ENCODE results near the gene DESI2. TPM values are rescaled to one million over a fixed set of nuclear protein-coding genes. Genes with fewer than 3 reads are reported as not detected.

DESI2 gene
- total RNA-seq, 4 donors from 2014 or later = 16.7 to 109 (median 37.7) TPM

GRCh38 chr1:244710474-244711062, 57.6 kb downstream of the DESI2 start:
- no peaks in the 10 kb centered on the region for H3K4me1 ChIP-seq
- H3K27me3 ChIP-seq = no peaks in the 10 kb centered on the region
- H3K36me3 ChIP-seq = no peaks in the 10 kb centered on the region
- intact Hi-C loops (cut with DNase I; ENCODE audit: low total_unique reads) = no loop called here
- no peak overlapping the region for H3K27ac ChIP-seq
- TF ChIP-seq POLR2A (IDR thresholded peaks at IDR 0.05) (no peak), CTCF (IDR thresholded peaks at IDR 0.05) (no peak)
- no peak overlapping the region for H3K4me3 ChIP-seq
- DNase-seq = no peak
- no peaks in the 10 kb centered on the region for H3K9me3 ChIP-seq

DNA sequence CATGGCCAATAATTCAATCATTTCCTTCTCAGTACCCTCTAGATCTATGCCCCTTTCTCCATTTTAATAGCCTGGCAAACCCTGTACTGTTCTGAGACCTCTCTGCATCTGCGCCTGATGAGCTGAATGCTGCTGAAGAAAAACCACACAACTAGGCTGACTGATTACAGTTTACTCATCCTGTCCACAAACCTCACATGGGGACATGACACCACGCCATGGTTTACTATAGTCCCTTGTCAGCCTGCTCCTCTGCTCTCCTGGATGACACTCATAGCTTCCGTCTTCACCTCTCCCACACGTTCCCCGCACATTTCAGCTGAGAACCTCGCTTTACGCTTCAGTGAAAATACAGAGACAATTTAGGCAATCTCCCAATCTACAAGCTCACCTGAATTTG, 59.7 kb downstream of the DESI2 start:
- no peaks in the 10 kb centered on the region for H3K9me3 ChIP-seq
- no peaks in the 10 kb centered on the region for H3K36me3 ChIP-seq
- no peak for DNase-seq
- no peak overlapping the region for H3K4me3 ChIP-seq
- no peaks in the 10 kb centered on the region for H3K27me3 ChIP-seq
- H3K4me1 ChIP-seq = no peaks in the 10 kb centered on the region
- H3K27ac ChIP-seq = no peak overlapping the region
- TF ChIP-seq CTCF (IDR thresholded peaks at IDR 0.05) = no peak
- TF ChIP-seq POLR2A (IDR thresholded peaks at IDR 0.05) = no peak
- intact Hi-C loops (cut with DNase I; ENCODE audit: low total_unique reads) = no loop called here

DNA sequence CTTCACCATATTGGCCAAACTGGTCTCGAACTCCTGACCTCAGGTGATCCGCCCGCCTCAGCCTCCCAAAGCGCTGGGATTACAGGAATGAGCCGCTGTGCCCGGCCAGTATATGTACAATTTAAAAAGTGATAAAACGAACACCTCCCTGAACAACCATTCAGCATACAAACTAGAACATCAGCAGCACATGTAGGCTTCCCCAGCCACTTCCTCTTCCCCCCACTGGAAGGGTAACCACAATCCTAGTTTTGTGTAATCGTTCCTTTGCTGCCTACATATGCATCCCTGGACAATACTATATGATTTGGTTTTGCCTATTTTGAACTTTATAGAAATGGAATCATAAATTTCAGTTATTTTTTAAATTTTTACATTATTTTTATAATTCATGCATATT, 60.4 kb downstream of the DESI2 start:
- H3K4me1 ChIP-seq = no peaks in the 10 kb centered on the region
- no peak overlapping the region for H3K4me3 ChIP-seq
- TF ChIP-seq POLR2A (IDR thresholded peaks at IDR 0.05) = no peak
- no peak for TF ChIP-seq CTCF (IDR thresholded peaks at IDR 0.05)
- H3K27me3 ChIP-seq = no peaks in the 10 kb centered on the region
- no peaks in the 10 kb centered on the region for H3K36me3 ChIP-seq
- no peak for DNase-seq
- H3K9me3 ChIP-seq = no peaks in the 10 kb centered on the region
- H3K27ac ChIP-seq = no peak overlapping the region
- intact Hi-C loops (cut with DNase I; ENCODE audit: low total_unique reads) = no loop called here

DNA sequence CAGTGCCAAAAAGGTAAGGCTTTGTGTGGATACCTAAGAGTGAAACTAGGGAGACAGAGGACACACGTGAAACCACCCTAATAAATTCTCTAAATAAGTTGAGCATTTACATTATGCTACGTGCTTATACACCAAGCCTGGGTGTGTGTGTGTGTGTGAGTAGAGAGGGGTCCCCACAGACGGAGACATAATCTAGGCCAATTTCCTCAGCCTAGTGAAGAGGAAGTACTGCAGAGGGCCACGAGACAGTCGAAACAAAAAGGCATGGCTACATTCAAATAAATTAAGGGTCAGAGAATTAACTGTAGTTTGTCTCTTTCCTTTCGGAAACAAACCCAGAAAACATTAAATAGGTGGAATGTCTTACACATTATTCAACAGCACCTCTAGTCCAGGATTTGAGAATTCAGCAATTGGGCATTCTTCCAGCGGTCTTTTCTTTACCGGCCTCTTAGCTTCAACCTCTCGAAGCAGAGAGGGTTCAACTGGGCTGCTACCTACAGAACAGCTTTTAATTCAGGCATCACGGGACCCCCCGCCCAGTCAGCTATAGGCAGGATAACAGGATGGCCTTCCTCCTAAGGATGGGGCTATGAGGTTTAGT, 75.0 kb downstream of the DESI2 start:
- Histone ChIP-seq H3K4me3 (no peak overlapping the region), H3K4me1 (no peaks in the 10 kb centered on the region), H3K9me3 (no peaks in the 10 kb centered on the region), H3K27me3 (no peaks in the 10 kb centered on the region), H3K36me3 (no peaks in the 10 kb centered on the region), H3K27ac (no peak overlapping the region)
- intact Hi-C loops (cut with DNase I; ENCODE audit: low total_unique reads) = no loop called here
- DNase-seq = no peak
- TF ChIP-seq CTCF (IDR thresholded peaks at IDR 0.05) = no peak
- TF ChIP-seq POLR2A (IDR thresholded peaks at IDR 0.05) = no peak

- H3K4me1 ChIP-seq = no peaks in the 10 kb centered on the region
- H3K27ac ChIP-seq = peak overlapping the region; percentile 76 to 78
- H3K27me3 ChIP-seq = no peaks in the 10 kb centered on the region
- peak; percentile 24 to 43 for DNase-seq
- intact Hi-C loops (cut with DNase I; ENCODE audit: low total_unique reads) = no loop called here
- H3K4me3 ChIP-seq = peak overlapping the region; percentile 34 to 84
- no peaks in the 10 kb centered on the region for H3K36me3 ChIP-seq
- TF ChIP-seq POLR2A (IDR thresholded peaks at IDR 0.05) (no peak), CTCF (IDR thresholded peaks at IDR 0.05) (peak in 1 of 4 experiments; percentile 5)
- no peaks in the 10 kb centered on the region for H3K9me3 ChIP-seq
Observed at GRCh38 chr1:244730153-244730933, 77.4 kb downstream of the DESI2 start.
